GM12878 (cell line): ENCODE results near the gene RETSAT. TPM values are rescaled to one million over a fixed set of nuclear protein-coding genes. Genes with fewer than 3 reads are reported as not detected.

Experiments
- BCL11A ChIP-seq: IDR thresholded peaks from 2 replicates; pipeline ENCODE4 v1.6.1; 2011; ENCODE audit warnings: low read depth, low read length
- BHLHE40 ChIP-seq, 2 experiments: fragments of 450-650 bp in 1 of 2; IDR thresholded peaks; 2 replicates each; pipeline ENCODE4 v1.6.1; 2011 to 2017; ENCODE audit warnings: low read depth in 2 of 2, borderline replicate concordance in 1 of 2, improper control_type of control experiment in 1 of 2, low read length in 1 of 2, mild to moderate bottlenecking in 1 of 2
- BMI1 ChIP-seq: fragments of 450-650 bp; IDR thresholded peaks from 2 replicates; pipeline ENCODE4 v1.6.1; 2016; ENCODE audit warnings: mild to moderate bottlenecking, moderate library complexity, borderline replicate concordance
- CEBPB ChIP-seq, 2 experiments: fragments of 150-350 bp in 1 of 2; IDR thresholded peaks; 2 replicates each; pipeline ENCODE4 v1.6.1; 2012 to 2014; ENCODE audit warnings: low read depth in 2 of 2, low read length in 2 of 2, borderline replicate concordance in 1 of 2, inconsistent platforms in 1 of 2
- CREM ChIP-seq: IDR thresholded peaks from 2 replicates; pipeline ENCODE4 v1.6.1; 2014; ENCODE audit warnings: antibody characterized with exemption, low read depth
- FOXM1 ChIP-seq: IDR thresholded peaks from 2 replicates; pipeline ENCODE4 v1.6.1; 2012; ENCODE audit warnings: low read depth, mild to moderate bottlenecking, inconsistent platforms, low read length, moderate library complexity
- NR2C2 ChIP-seq: IDR thresholded peaks from 2 replicates; pipeline ENCODE4 v1.6.1; 2011; ENCODE audit warnings: borderline replicate concordance, low read depth; ENCODE audit not compliant: control insufficient read depth, insufficient read length
- NR2F1 ChIP-seq: fragments of 450-650 bp; conservative IDR thresholded peaks from 2 replicates; pipeline ENCODE4 v1.6.1; 2017; ENCODE audit warnings: mild to moderate bottlenecking
- SMC3 ChIP-seq: IDR thresholded peaks from 2 replicates; pipeline ENCODE4 v1.6.1; 2011; ENCODE audit warnings: low read length, improper control_type of control experiment, borderline replicate concordance
- SPI1 ChIP-seq: IDR thresholded peaks from 2 replicates; pipeline ENCODE4 v1.6.1; 2011; ENCODE audit warnings: low read depth, mild to moderate bottlenecking, low read length, moderate library complexity, borderline replicate concordance; ENCODE audit not compliant: insufficient read depth
- SUPT20H ChIP-seq: IDR thresholded peaks from 2 replicates; pipeline ENCODE4 v1.6.1; 2011; ENCODE audit warnings: low read depth, mild to moderate bottlenecking, low read length, moderate library complexity, borderline replicate concordance; ENCODE audit not compliant: control insufficient read depth
- WRNIP1 ChIP-seq: IDR thresholded peaks from 2 replicates; pipeline ENCODE4 v1.6.1; 2011; ENCODE audit warnings: low read depth, low read length, improper control_type of control experiment, borderline replicate concordance
- ZNF217 ChIP-seq: fragments of 450-650 bp; IDR thresholded peaks from 2 replicates; pipeline ENCODE4 v1.6.1; 2017; ENCODE audit warnings: antibody characterized with exemption, mild to moderate bottlenecking
- polyA plus RNA-seq, 11 experiments: library from polyadenylated mRNA; depleted of rRNA in 4 of 11; unstranded in 6 of 11; stranded (reverse) in 5 of 11; fragments of >200 nt; fragmentation: Nextera tagmentation in 4 of 11; fragmentation: Illumina TruSeq in 1 of 11; extraction: Ambion mirVana in 4 of 11; extraction: Trizol in 1 of 11; gene quantifications; 1 replicate in 1 of 11; 2 replicates in 10 of 11; pipeline versions ENCODE4 v1.2.1 to v1.2.3, GENCODE V29; 2011 to 2016; ENCODE audit warnings: inconsistent platforms in 2 of 11, missing spikeins in 2 of 11, low read depth in 1 of 11
- total RNA-seq, 4 experiments: library from RNA; depleted of rRNA in 3 of 4; stranded (reverse); fragments of >200 nt in 3 of 4; fragmentation: Illumina TruSeq in 1 of 4; extraction: Trizol in 1 of 4; gene quantifications; 2 replicates each; pipeline versions ENCODE4 v1.2.1 to v1.2.3, GENCODE V29; 2013 to 2021
- TF ChIP-seq, protein P1 (sequence below): IDR thresholded peaks from 2 replicates; pipeline ENCODE4 v1.6.1; 2011; ENCODE audit warnings: low read depth, low read length, improper control_type of control experiment, borderline replicate concordance
- TF ChIP-seq, protein P2 (sequence below): fragments of 450-650 bp; conservative IDR thresholded peaks from 2 replicates; pipeline ENCODE4 v1.6.1; 2017; ENCODE audit warnings: mild to moderate bottlenecking, moderate library complexity
- TF ChIP-seq, protein P3 (sequence below): fragments of 450-650 bp; IDR thresholded peaks from 2 replicates; pipeline ENCODE4 v1.6.1; 2016; ENCODE audit warnings: mild to moderate bottlenecking, moderate library complexity, borderline replicate concordance
- TF ChIP-seq, protein P4 (sequence below): fragments of 450-650 bp; IDR thresholded peaks from 2 replicates; pipeline ENCODE4 v1.6.1; 2017; ENCODE audit warnings: mild to moderate bottlenecking, moderate library complexity

RETSAT gene
- total and polyA plus RNA-seq, 10 of the 15 experiments (the other 5 are each of a cell fraction or from before 2014, with no cell fraction given): 3.3 to 28.8 (median 22.0) TPM

DNA sequence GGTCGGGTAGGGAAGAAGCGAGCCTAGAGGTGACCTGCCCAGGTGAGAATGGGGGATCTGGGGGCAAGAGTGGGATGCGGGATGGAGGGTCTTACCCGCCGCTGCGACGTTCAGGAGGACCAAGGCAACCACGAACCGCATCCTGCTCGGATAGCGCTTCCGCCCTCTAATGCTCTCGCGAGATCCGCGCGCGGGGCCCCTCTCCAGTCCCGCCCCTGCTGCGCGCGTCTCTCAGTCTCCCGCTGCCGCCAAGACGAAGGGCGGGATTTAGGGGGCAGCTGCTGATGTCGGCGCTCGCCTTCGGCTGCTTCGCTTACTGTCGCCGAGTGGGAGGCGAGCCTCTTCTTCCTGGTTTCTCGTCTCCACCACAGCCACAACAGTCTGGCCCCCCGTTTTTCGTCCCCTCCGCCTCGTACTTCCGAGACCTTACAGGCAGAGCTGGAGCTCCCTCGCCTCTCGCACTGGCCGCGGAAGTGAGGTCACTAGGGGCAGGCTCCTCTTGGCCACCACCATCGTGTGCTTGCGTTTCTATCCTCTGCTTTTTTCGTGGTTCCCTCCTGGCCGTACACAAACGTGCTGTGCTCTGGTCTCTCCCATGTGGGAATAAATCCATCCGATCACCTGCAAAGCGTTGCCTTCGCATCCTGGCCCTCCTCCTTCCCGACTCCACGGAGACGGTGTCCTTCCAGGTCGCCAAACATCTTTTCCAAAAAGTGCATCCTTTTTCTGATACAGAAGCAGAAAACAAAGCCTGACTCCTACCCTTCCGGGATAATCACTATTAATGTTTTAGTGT is 26.3 kb downstream of the RETSAT start, which contains the start of gene TGOLN2 (continued):
- TF ChIP-seq, protein P1, sequence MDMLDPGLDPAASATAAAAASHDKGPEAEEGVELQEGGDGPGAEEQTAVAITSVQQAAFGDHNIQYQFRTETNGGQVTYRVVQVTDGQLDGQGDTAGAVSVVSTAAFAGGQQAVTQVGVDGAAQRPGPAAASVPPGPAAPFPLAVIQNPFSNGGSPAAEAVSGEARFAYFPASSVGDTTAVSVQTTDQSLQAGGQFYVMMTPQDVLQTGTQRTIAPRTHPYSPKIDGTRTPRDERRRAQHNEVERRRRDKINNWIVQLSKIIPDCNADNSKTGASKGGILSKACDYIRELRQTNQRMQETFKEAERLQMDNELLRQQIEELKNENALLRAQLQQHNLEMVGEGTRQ: no peak
- no peak for TF ChIP-seq SUPT20H
- TF ChIP-seq ZNF217: no peak
- TF ChIP-seq, protein P2, sequence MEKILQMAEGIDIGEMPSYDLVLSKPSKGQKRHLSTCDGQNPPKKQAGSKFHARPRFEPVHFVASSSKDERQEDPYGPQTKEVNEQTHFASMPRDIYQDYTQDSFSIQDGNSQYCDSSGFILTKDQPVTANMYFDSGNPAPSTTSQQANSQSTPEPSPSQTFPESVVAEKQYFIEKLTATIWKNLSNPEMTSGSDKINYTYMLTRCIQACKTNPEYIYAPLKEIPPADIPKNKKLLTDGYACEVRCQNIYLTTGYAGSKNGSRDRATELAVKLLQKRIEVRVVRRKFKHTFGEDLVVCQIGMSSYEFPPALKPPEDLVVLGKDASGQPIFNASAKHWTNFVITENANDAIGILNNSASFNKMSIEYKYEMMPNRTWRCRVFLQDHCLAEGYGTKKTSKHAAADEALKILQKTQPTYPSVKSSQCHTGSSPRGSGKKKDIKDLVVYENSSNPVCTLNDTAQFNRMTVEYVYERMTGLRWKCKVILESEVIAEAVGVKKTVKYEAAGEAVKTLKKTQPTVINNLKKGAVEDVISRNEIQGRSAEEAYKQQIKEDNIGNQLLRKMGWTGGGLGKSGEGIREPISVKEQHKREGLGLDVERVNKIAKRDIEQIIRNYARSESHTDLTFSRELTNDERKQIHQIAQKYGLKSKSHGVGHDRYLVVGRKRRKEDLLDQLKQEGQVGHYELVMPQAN: peak; percentile 41; the same call in 1 of the 2 replicates
- TF ChIP-seq CEBPB (IDR thresholded peaks at IDR 0.05; ENCODE audit: borderline replicate concordance in 1 of 2, low read depth in 2 of 2, low read length in 2 of 2): no peak
- no peak for TF ChIP-seq FOXM1
- TF ChIP-seq CREM: peak; percentile 83
- TF ChIP-seq NR2F1: peak; percentile 92
- TF ChIP-seq WRNIP1: peak; percentile 52; the same call in 1 of the 2 replicates
- no peak for TF ChIP-seq SMC3
- TF ChIP-seq, protein P3, sequence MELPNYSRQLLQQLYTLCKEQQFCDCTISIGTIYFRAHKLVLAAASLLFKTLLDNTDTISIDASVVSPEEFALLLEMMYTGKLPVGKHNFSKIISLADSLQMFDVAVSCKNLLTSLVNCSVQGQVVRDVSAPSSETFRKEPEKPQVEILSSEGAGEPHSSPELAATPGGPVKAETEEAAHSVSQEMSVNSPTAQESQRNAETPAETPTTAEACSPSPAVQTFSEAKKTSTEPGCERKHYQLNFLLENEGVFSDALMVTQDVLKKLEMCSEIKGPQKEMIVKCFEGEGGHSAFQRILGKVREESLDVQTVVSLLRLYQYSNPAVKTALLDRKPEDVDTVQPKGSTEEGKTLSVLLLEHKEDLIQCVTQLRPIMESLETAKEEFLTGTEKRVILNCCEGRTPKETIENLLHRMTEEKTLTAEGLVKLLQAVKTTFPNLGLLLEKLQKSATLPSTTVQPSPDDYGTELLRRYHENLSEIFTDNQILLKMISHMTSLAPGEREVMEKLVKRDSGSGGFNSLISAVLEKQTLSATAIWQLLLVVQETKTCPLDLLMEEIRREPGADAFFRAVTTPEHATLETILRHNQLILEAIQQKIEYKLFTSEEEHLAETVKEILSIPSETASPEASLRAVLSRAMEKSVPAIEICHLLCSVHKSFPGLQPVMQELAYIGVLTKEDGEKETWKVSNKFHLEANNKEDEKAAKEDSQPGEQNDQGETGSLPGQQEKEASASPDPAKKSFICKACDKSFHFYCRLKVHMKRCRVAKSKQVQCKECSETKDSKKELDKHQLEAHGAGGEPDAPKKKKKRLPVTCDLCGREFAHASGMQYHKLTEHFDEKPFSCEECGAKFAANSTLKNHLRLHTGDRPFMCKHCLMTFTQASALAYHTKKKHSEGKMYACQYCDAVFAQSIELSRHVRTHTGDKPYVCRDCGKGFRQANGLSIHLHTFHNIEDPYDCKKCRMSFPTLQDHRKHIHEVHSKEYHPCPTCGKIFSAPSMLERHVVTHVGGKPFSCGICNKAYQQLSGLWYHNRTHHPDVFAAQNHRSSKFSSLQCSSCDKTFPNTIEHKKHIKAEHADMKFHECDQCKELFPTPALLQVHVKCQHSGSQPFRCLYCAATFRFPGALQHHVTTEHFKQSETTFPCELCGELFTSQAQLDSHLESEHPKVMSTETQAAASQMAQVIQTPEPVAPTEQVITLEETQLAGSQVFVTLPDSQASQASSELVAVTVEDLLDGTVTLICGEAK: peak; percentile 77; the same call in 1 of the 2 replicates
- TF ChIP-seq SPI1: peak; percentile 42
- no peak for TF ChIP-seq BMI1
- no peak for TF ChIP-seq BCL11A
- no peak for TF ChIP-seq NR2C2
- TF ChIP-seq, protein P4, sequence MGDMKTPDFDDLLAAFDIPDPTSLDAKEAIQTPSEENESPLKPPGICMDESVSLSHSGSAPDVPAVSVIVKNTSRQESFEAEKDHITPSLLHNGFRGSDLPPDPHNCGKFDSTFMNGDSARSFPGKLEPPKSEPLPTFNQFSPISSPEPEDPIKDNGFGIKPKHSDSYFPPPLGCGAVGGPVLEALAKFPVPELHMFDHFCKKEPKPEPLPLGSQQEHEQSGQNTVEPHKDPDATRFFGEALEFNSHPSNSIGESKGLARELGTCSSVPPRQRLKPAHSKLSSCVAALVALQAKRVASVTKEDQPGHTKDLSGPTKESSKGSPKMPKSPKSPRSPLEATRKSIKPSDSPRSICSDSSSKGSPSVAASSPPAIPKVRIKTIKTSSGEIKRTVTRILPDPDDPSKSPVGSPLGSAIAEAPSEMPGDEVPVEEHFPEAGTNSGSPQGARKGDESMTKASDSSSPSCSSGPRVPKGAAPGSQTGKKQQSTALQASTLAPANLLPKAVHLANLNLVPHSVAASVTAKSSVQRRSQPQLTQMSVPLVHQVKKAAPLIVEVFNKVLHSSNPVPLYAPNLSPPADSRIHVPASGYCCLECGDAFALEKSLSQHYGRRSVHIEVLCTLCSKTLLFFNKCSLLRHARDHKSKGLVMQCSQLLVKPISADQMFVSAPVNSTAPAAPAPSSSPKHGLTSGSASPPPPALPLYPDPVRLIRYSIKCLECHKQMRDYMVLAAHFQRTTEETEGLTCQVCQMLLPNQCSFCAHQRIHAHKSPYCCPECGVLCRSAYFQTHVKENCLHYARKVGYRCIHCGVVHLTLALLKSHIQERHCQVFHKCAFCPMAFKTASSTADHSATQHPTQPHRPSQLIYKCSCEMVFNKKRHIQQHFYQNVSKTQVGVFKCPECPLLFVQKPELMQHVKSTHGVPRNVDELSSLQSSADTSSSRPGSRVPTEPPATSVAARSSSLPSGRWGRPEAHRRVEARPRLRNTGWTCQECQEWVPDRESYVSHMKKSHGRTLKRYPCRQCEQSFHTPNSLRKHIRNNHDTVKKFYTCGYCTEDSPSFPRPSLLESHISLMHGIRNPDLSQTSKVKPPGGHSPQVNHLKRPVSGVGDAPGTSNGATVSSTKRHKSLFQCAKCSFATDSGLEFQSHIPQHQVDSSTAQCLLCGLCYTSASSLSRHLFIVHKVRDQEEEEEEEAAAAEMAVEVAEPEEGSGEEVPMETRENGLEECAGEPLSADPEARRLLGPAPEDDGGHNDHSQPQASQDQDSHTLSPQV: no peak
- no peak; a peak in 1 of 4 replicates for TF ChIP-seq BHLHE40 (IDR thresholded peaks at IDR 0.05; ENCODE audit: borderline replicate concordance in 1 of 2, low read depth in 2 of 2, low read length in 1 of 2)
